GM21528 (cell line): ENCODE results near the gene PPP2R3A.
A peak's percentile ranks its signal among the peaks of the same experiment; 100 is the strongest.

Source experiments
- ATAC-seq: cut with Tn5 transposase; IDR thresholded peaks from one replicate; pipeline ENCODE4 v1.9.1; 2021; ENCODE audit warnings: mild to moderate bottlenecking, moderate library complexity; ENCODE audit not compliant: unreplicated experiment, low FRiP score

The PPP2R3A gene

GRCh38 chr3:135966271-135966961 is 888 bp downstream of the PPP2R3A start:
- ATAC-seq = peak; percentile 13

GRCh38 chr3:135966962-135967274 is 1.4 kb downstream of the PPP2R3A start:
- ATAC-seq = no peak

GRCh38 chr3:135967867-135968266 is 2.3 kb downstream of the PPP2R3A start:
- ATAC-seq = no peak

GRCh38 chr3:135970506-135971116 is 5.1 kb downstream of the PPP2R3A start:
- ATAC-seq = no peak

GRCh38 chr3:135973841-135974240 is 8.3 kb downstream of the PPP2R3A start:
- no peak for ATAC-seq

- no peak for ATAC-seq
These were observed 9.5 kb downstream of the PPP2R3A start for GRCh38 chr3:135975053-135975452.

- ATAC-seq = no peak
These were observed 10.0 kb downstream of the PPP2R3A start for GRCh38 chr3:135975536-135975935.

GRCh38 chr3:135980343-135980742 is 14.8 kb downstream of the PPP2R3A start:
- no peak for ATAC-seq

- ATAC-seq = no peak
These were observed 16.3 kb downstream of the PPP2R3A start for GRCh38 chr3:135981701-135982403.

GRCh38 chr3:135982404-135982761 is 16.9 kb downstream of the PPP2R3A start:
- no peak for ATAC-seq

- no peak for ATAC-seq
These were observed 17.5 kb downstream of the PPP2R3A start for GRCh38 chr3:135982922-135983581.

- ATAC-seq = no peak
These were observed 22.1 kb downstream of the PPP2R3A start for GRCh38 chr3:135987661-135988060.

- no peak for ATAC-seq
These were observed 23.7 kb downstream of the PPP2R3A start for GRCh38 chr3:135989242-135989641.

- no peak for ATAC-seq
These were observed 25.4 kb downstream of the PPP2R3A start for GRCh38 chr3:135990903-135991302.

GRCh38 chr3:135991621-135992020 is 26.1 kb downstream of the PPP2R3A start:
- ATAC-seq = no peak

- ATAC-seq = no peak
These were observed 26.5 kb downstream of the PPP2R3A start for GRCh38 chr3:135992072-135992471.

GRCh38 chr3:135994708-135995337 is 29.3 kb downstream of the PPP2R3A start:
- ATAC-seq = no peak

- ATAC-seq = no peak
These were observed 30.2 kb downstream of the PPP2R3A start for GRCh38 chr3:135995766-135996165.

- ATAC-seq = no peak
These were observed 32.2 kb downstream of the PPP2R3A start for GRCh38 chr3:135997554-135998320.

GRCh38 chr3:136008221-136008620 is 42.7 kb downstream of the PPP2R3A start:
- no peak for ATAC-seq
